ENCODE data around the gene C3AR1.
"Not testable (repeated sequence)": the region's sequence is repeated elsewhere in the genome, so short reads cannot be mapped to it uniquely, and the experiment has no call there.

DNA sequence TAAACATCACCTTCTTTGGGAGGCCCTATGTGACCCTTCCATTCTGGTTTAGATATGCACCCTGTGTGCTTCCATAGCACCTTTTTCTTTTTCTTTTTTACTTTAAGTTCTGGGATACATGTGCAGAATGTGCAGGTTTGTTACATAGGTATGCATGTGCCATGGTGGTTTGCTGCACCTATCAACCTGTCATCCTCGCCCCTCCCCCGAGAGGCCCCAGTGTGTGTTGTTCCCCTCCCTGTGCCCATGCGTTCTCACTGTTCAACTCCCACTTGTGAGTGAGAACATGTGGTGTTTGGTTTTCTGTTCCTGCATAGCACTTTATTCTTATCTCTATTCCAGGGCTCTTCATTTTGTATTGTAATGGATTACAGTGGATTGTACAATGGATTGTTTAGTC is 18.2 kb upstream of the C3AR1 start:
- TF ChIP-seq POLR2AphosphoS5 (IDR thresholded peaks at IDR 0.05; ENCODE audit: borderline replicate concordance, low read depth, low read length); EZH2 (IDR thresholded peaks at IDR 0.05); FOXP2 (optimal IDR thresholded peaks at IDR 0.05; ENCODE audit: control extremely low read depth, extremely low read length, insufficient read depth): not testable (repeated sequence)

Data from SK-N-MC (cell line).